A549 (cell line): ENCODE measurements around the gene TRIM9.

Source experiments
- CHD2 ChIP-seq: fragments of 150-350 bp; IDR thresholded peaks from 2 replicates; pipeline ENCODE4 v1.6.1; 2014; ENCODE audit warnings: low read length; ENCODE audit not compliant: partially characterized antibody
- CHD4 ChIP-seq: fragments of 200-600 bp; sonication (generic); IDR thresholded peaks from 2 replicates; pipeline ENCODE4 v1.6.1; 2016; ENCODE audit warnings: antibody characterized with exemption, mild to moderate bottlenecking, borderline replicate concordance
- CTCF ChIP-seq: fragments of >200 bp; sonication (Bioruptor Twin); formaldehyde crosslinking; IDR thresholded peaks from 3 replicates; pipeline ENCODE4 v1.5.1; 2016
- EP300 ChIP-seq, 2 experiments: fragments of >200 bp; sonication (Bioruptor Twin); formaldehyde crosslinking; IDR thresholded peaks; 2 replicates in 1 of 2; 3 replicates in 1 of 2; pipeline ENCODE4 v1.6.1; 2016 to 2017
- ESRRA ChIP-seq: fragments of 150-350 bp; IDR thresholded peaks from 2 replicates; pipeline ENCODE4 v1.6.1; 2014; ENCODE audit warnings: mild to moderate bottlenecking, low read length, borderline replicate concordance
- FOSL2 ChIP-seq, 2 experiments: fragments of 450-650 bp in 1 of 2; fragments of >200 bp in 1 of 2; sonication (Bioruptor Twin) in 1 of 2; formaldehyde crosslinking; IDR thresholded peaks; 2 replicates each; pipeline versions ENCODE4 v1.5.0 to v1.6.1; 2016 to 2020; ENCODE audit warnings: mild to moderate bottlenecking in 1 of 2, moderate library complexity in 1 of 2
- JUN ChIP-seq, 2 experiments: fragments of >200 bp; sonication (Bioruptor Twin); formaldehyde crosslinking; IDR thresholded peaks; 2 replicates in 1 of 2; 3 replicates in 1 of 2; pipeline ENCODE4 v1.6.1; 2016 to 2017
- KDM1A ChIP-seq: fragments of 200-600 bp; sonication (generic); IDR thresholded peaks from 2 replicates; pipeline ENCODE4 v1.6.1; 2016; ENCODE audit warnings: low read depth, mild to moderate bottlenecking
- NFE2L2 ChIP-seq: fragments of 150-350 bp; conservative IDR thresholded peaks from 2 replicates; pipeline ENCODE4 v1.6.1; 2014; ENCODE audit warnings: low read length
- RFX5 ChIP-seq: fragments of 450-650 bp; IDR thresholded peaks from 2 replicates; pipeline ENCODE4 v1.7.1; 2014; ENCODE audit warnings: antibody characterized with exemption, mild to moderate bottlenecking, moderate library complexity
- TP53 ChIP-seq: fragments of 250-450 bp; sonication (Bioruptor Pico); IDR thresholded peaks from 2 replicates; pipeline ENCODE4 v1.5.0; 2021; ENCODE audit warnings: mild to moderate bottlenecking, moderate library complexity
- TF ChIP-seq, protein P1 (sequence below): IDR thresholded peaks from 2 replicates; pipeline ENCODE4 v1.6.1; 2012

- TF ChIP-seq CTCF (no peak), KDM1A (no peak), FOSL2 (IDR thresholded peaks at IDR 0.05) (no peak), FOSL2 (CRISPR knock-in tag; IDR thresholded peaks at IDR 0.05) (no peak), EP300 (IDR thresholded peaks at IDR 0.05) (no peak), ESRRA (no peak), CHD4 (no peak), CHD2 (no peak), NFE2L2 (no peak), JUN (IDR thresholded peaks at IDR 0.05) (no peak), TP53 (CRISPR knock-in tag) (no peak), RFX5 (no peak)
- TF ChIP-seq, protein P1, sequence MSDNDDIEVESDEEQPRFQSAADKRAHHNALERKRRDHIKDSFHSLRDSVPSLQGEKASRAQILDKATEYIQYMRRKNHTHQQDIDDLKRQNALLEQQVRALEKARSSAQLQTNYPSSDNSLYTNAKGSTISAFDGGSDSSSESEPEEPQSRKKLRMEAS: no peak
Observed at GRCh38 chr14:51056421-51056820, 38.5 kb downstream of the TRIM9 start.
